Astrocyte (in vitro differentiated cells and primary cell): ENCODE data around the gene MBNL2.

Source experiments
- EZH2 ChIP-seq: IDR thresholded peaks from 2 replicates; pipeline ENCODE4 v1.6.1; 2012; ENCODE audit warnings: mild to moderate bottlenecking, low read length, inconsistent platforms; ENCODE audit not compliant: insufficient read depth
- TF ChIP-seq, protein P1 (sequence below): IDR thresholded peaks from 2 replicates; pipeline ENCODE4 v1.5.1; 2011; ENCODE audit warnings: low read depth, mild to moderate bottlenecking, inconsistent platforms, low read length, moderate library complexity; ENCODE audit not compliant: insufficient read depth

DNA sequence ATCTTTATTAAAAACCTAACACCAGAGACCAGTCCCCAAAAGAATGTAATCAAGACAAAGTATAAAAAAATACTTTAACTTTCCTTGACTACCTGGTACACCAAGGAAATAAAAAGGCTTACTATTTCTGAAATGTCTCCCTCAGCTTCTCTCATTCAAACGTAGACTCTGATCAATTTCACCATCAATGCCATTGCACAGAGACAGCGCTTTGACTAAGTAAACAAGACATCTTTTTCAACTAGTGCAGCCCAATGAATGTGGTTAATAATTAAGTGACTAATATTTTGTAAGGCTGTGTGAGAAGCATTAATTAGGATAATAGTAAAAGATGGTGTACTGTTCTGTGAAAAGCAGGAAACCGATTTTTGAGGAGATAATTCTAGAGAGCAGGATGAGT is 204.6 kb downstream of the MBNL2 start:
- TF ChIP-seq, protein P1, sequence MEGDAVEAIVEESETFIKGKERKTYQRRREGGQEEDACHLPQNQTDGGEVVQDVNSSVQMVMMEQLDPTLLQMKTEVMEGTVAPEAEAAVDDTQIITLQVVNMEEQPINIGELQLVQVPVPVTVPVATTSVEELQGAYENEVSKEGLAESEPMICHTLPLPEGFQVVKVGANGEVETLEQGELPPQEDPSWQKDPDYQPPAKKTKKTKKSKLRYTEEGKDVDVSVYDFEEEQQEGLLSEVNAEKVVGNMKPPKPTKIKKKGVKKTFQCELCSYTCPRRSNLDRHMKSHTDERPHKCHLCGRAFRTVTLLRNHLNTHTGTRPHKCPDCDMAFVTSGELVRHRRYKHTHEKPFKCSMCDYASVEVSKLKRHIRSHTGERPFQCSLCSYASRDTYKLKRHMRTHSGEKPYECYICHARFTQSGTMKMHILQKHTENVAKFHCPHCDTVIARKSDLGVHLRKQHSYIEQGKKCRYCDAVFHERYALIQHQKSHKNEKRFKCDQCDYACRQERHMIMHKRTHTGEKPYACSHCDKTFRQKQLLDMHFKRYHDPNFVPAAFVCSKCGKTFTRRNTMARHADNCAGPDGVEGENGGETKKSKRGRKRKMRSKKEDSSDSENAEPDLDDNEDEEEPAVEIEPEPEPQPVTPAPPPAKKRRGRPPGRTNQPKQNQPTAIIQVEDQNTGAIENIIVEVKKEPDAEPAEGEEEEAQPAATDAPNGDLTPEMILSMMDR, result no peak
- TF ChIP-seq EZH2, result no peak
